GM12878 (cell line): Measurements from ENCODE around the gene ZC3H15. TPM values are rescaled to one million over a fixed set of nuclear protein-coding genes. Genes with fewer than 3 reads are reported as not detected.

Experiments
- ATAC-seq: fragments of 200-7000 bp; cut with Tn5 transposase; 3 replicates; pipeline ENCODE4 v1.9.1; 2020; ENCODE audit warnings: mild to moderate bottlenecking, moderate library complexity
- Bru-seq: library from RNA; stranded (reverse); fragments of 400-500 nt; gene quantifications from one replicate; lab custom pipeline; 2021; lab: Mats Ljungman, UMichigan
- BruChase-seq, 2 experiments: library from RNA; stranded (reverse); fragments of 400-500 nt; gene quantifications; one replicate each; lab custom pipeline; 2021; lab: Mats Ljungman, UMichigan
- BruUV-seq: library from RNA; stranded (reverse); fragments of 400-500 nt; replicated peaks from 2 replicates; lab custom pipeline; 2021; lab: Mats Ljungman, UMichigan
- CTCF ChIA-PET: fragments of 300-600 bp; sonication (Branson Sonifier 250); formaldehyde crosslinking; extraction: SDS; loops from one replicate; lab custom pipeline; 2021; ENCODE audit warnings: inconsistent platforms; lab: Yijun Ruan, JAX
- POLR2A ChIA-PET: fragments of 350-600 bp; formaldehyde crosslinking; extraction: SDS; loops from one replicate; lab custom pipeline; 2021; ENCODE audit warnings: inconsistent platforms; lab: Charles Lee
- RAD21 ChIA-PET: fragments of 300-600 bp; sonication (Branson Sonifier 250); formaldehyde crosslinking; loops from one replicate; lab custom pipeline; 2023; ENCODE audit warnings: antibody characterized with exemption; ENCODE audit not compliant: unreplicated experiment; lab: Charles Lee
- SMC1A ChIA-PET: fragments of 300-600 bp; sonication (Branson Sonifier 250); formaldehyde crosslinking; loops from one replicate; lab custom pipeline; 2023; ENCODE audit not compliant: unreplicated experiment, uncharacterized antibody; lab: Charles Lee
- DNase-seq: peaks from one replicate; pipeline ENCODE4 v3.0.0-alpha.2; 2011; ENCODE audit warnings: low read depth, low spot score
- FAIRE-seq: peaks from 3 replicates; lab custom pipeline; 2011; peaks lifted over from hg19 to GRCh38; lab: Jason Lieb, UNC
- H2AFZ ChIP-seq: 2 replicates; pipeline ENCODE4 v1.6.0; 2011; ENCODE audit warnings: low read depth, low read length, control low read depth; ENCODE audit not compliant: control insufficient read depth
- H3K27ac ChIP-seq: 2 replicates; pipeline ENCODE4 v1.5.1; 2011; ENCODE audit warnings: control low read depth; ENCODE audit not compliant: control insufficient read depth, insufficient read depth
- H3K27me3 ChIP-seq, 2 experiments: replicated peaks in 1 of 2; 2 replicates each; pipeline versions ENCODE4 v1.6.0 to v1.6.1; 2011; ENCODE audit warnings: low read length in 1 of 2; ENCODE audit not compliant: control insufficient read depth in 2 of 2, insufficient read depth in 2 of 2
- H3K36me3 ChIP-seq, 2 experiments: 2 replicates each; pipeline ENCODE4 v1.5.1; 2011; ENCODE audit warnings: low read length in 1 of 2; ENCODE audit not compliant: control insufficient read depth in 2 of 2, insufficient read depth in 2 of 2
- H3K4me1 ChIP-seq: 2 replicates; pipeline ENCODE4 v1.6.1; 2011; ENCODE audit warnings: mild to moderate bottlenecking, low read length, moderate library complexity, mixed read lengths; ENCODE audit not compliant: control insufficient read depth, insufficient read depth
- H3K4me2 ChIP-seq: 2 replicates; pipeline ENCODE4 v1.6.0; 2011; ENCODE audit warnings: control low read depth; ENCODE audit not compliant: control insufficient read depth, insufficient read depth
- H3K4me3 ChIP-seq: fragments of 200-600 bp; sonication (generic); 2 replicates; pipeline ENCODE4 v1.5.1; 2016
- H3K79me2 ChIP-seq: 2 replicates; pipeline ENCODE4 v1.6.0; 2011; ENCODE audit warnings: low read length; ENCODE audit not compliant: control insufficient read depth, insufficient read depth
- H3K9ac ChIP-seq: 2 replicates; pipeline ENCODE4 v1.8.0; 2011; ENCODE audit warnings: low read length, control low read depth, mixed read lengths; ENCODE audit not compliant: control insufficient read depth, insufficient read depth
- H3K9me3 ChIP-seq: replicated peaks from 3 replicates; pipeline ENCODE4 v1.5.1; 2011; ENCODE audit warnings: mild to moderate bottlenecking, low read length; ENCODE audit not compliant: control insufficient read depth, insufficient read depth
- H4K20me1 ChIP-seq: 2 replicates; pipeline ENCODE4 v1.6.0; 2011; ENCODE audit not compliant: control insufficient read depth, insufficient read depth
- BACH1 ChIP-seq: fragments of 450-650 bp; IDR thresholded peaks from 2 replicates; pipeline ENCODE4 v1.6.1; 2017; ENCODE audit warnings: mild to moderate bottlenecking, borderline replicate concordance
- BHLHE40 ChIP-seq, 2 experiments: fragments of 450-650 bp in 1 of 2; IDR thresholded peaks; 2 replicates each; pipeline ENCODE4 v1.6.1; 2011 to 2017; ENCODE audit warnings: low read depth in 2 of 2, borderline replicate concordance in 1 of 2, improper control_type of control experiment in 1 of 2, low read length in 1 of 2, mild to moderate bottlenecking in 1 of 2
- CHD4 ChIP-seq: fragments of 200-600 bp; sonication (generic); IDR thresholded peaks from 2 replicates; pipeline ENCODE4 v1.6.1; 2016; ENCODE audit warnings: mild to moderate bottlenecking
- CTCF ChIP-seq, 3 experiments: IDR thresholded peaks in 2 of 3; conservative IDR thresholded peaks in 1 of 3; 2 replicates each; pipeline ENCODE4 v1.5.1; 2011; ENCODE audit warnings: low read depth in 3 of 3, low read length in 3 of 3, mild to moderate bottlenecking in 3 of 3, control low read depth in 2 of 3, moderate library complexity in 2 of 3, inconsistent platforms in 1 of 3, mixed read lengths in 1 of 3; ENCODE audit not compliant: control insufficient read depth in 2 of 3, insufficient read depth in 1 of 3; ENCODE audit errors: extremely low read depth in 1 of 3
- HDAC2 ChIP-seq: fragments of 200-600 bp; sonication (generic); IDR thresholded peaks from 2 replicates; pipeline ENCODE4 v1.6.1; 2017
- PAX5 ChIP-seq: IDR thresholded peaks from 2 replicates; pipeline ENCODE4 v1.6.1; 2011; ENCODE audit warnings: low read depth, low read length, borderline replicate concordance
- WRNIP1 ChIP-seq: IDR thresholded peaks from 2 replicates; pipeline ENCODE4 v1.6.1; 2011; ENCODE audit warnings: low read depth, low read length, improper control_type of control experiment, borderline replicate concordance
- ZNF207 ChIP-seq: fragments of 450-650 bp; IDR thresholded peaks from 2 replicates; pipeline ENCODE4 v1.6.1; 2014; ENCODE audit warnings: antibody characterized with exemption, mild to moderate bottlenecking, borderline replicate concordance
- ZNF622 ChIP-seq: fragments of 450-650 bp; IDR thresholded peaks from 2 replicates; pipeline ENCODE4 v1.6.1; 2017; ENCODE audit warnings: mild to moderate bottlenecking, inconsistent platforms
- WGBS: methylation state at CpG from one replicate; pipeline ENCODE4 v1.1.6; 2016; ENCODE audit warnings: low lambda C conversion rate; ENCODE audit not compliant: insufficient replicate concordance, insufficient coverage; ENCODE audit errors: missing lambda C conversion rate; 5-methylcytosine and 5-hydroxymethylcytosine counted together
- in situ Hi-C: fragments of 300-500 bp; cut with MboI; formaldehyde crosslinking; loops from 9 replicates; pipeline ENCODE4 v1.14.3; 2018; ENCODE audit warnings: mixed read lengths
- intact Hi-C: fragments of 100-400 bp; cut with micrococcal nuclease; formaldehyde crosslinking; loops from one replicate; pipeline ENCODE4 v1.14.2; 2022; ENCODE audit not compliant: unreplicated experiment
- long read RNA-seq, 2 experiments: library from polyadenylated mRNA; unstranded; transcript quantifications; one replicate each; pipeline ENCODE4 v2.0.0, GENCODE V29; 2019 to 2020
- polyA minus RNA-seq, 3 experiments: library from RNA; depleted of rRNA, polyadenylated mRNA; stranded (reverse); fragments of >200 nt; gene quantifications; 2 replicates each; pipeline ENCODE4 v1.2.3, GENCODE V29; 2011
- polyA plus RNA-seq, 11 experiments: library from polyadenylated mRNA; depleted of rRNA in 4 of 11; unstranded in 6 of 11; stranded (reverse) in 5 of 11; fragments of >200 nt; fragmentation: Nextera tagmentation in 4 of 11; fragmentation: Illumina TruSeq in 1 of 11; extraction: Ambion mirVana in 4 of 11; extraction: Trizol in 1 of 11; gene quantifications; 1 replicate in 1 of 11; 2 replicates in 10 of 11; pipeline versions ENCODE4 v1.2.1 to v1.2.3, GENCODE V29; 2011 to 2016; ENCODE audit warnings: inconsistent platforms in 2 of 11, missing spikeins in 2 of 11, low read depth in 1 of 11
- total RNA-seq, 4 experiments: library from RNA; depleted of rRNA in 3 of 4; stranded (reverse); fragments of >200 nt in 3 of 4; fragmentation: Illumina TruSeq in 1 of 4; extraction: Trizol in 1 of 4; gene quantifications; 2 replicates each; pipeline versions ENCODE4 v1.2.1 to v1.2.3, GENCODE V29; 2013 to 2021
- TF ChIP-seq, protein P1 (sequence below): fragments of 450-650 bp; formaldehyde crosslinking; IDR thresholded peaks from 2 replicates; pipeline ENCODE4 v1.4.0; 2020; ENCODE audit warnings: mild to moderate bottlenecking, moderate library complexity

Gene ZC3H15
- total RNA-seq (2013; cell fraction: nucleolus; rRNA removed), result 77.2 and 90.4 TPM in 2 replicates
- total RNA-seq (2014; rRNA removed) (51.5 and 58.4 TPM in 2 replicates), total RNA-seq (2014; rRNA removed; fragmentation: Illumina TruSeq; extraction: Trizol) (122 and 123 TPM in 2 replicates), total RNA-seq (2021) (71.3 and 72.4 TPM in 2 replicates), polyA plus RNA-seq (2011; rRNA removed) (128 and 193 TPM in 2 replicates), polyA plus RNA-seq (2014; fragmentation: Illumina TruSeq; extraction: Trizol) (152 and 199 TPM in 2 replicates), polyA plus RNA-seq (2014; fragmentation: Nextera tagmentation; extraction: Ambion mirVana) (100 to 1,000 TPM; 115 to 122 TPM), polyA plus RNA-seq (2014; rRNA removed) (62.2 and 74.5 TPM in 2 replicates), polyA plus RNA-seq (2016; fragmentation: Nextera tagmentation; extraction: Ambion mirVana) (100 to 1,000 TPM; 131 TPM), polyA minus RNA-seq (2011; rRNA and poly(A)+ RNA removed) (44.8 and 74.0 TPM in 2 replicates), Bru-seq, nascent RNA (percentile 98 among the genes with signal in this experiment), BruChase-seq, experiment 1, labeled RNA remaining after a 6-hour chase (percentile 95 among the genes with signal in this experiment), BruChase-seq, experiment 2, labeled RNA remaining after a 2-hour chase (percentile 96 among the genes with signal in this experiment)
- polyA plus RNA-seq (2011; ENCODE audit: low read depth), result 58.5 TPM
- polyA plus RNA-seq (2011; cell fraction: cytosol; rRNA removed), result 37.1 and 45.1 TPM in 2 replicates
- polyA plus RNA-seq (2011; cell fraction: nucleus; rRNA removed), result 61.2 and 70.1 TPM in 2 replicates
- polyA plus RNA-seq (2012), result 66.6 and 76.4 TPM in 2 replicates
- 37.6 and 38.5 TPM in 2 replicates for polyA minus RNA-seq (2011; cell fraction: cytosol; rRNA and poly(A)+ RNA removed)
- 20.3 and 34.5 TPM in 2 replicates for polyA minus RNA-seq (2011; cell fraction: nucleus; rRNA and poly(A)+ RNA removed)
- long read RNA-seq, experiment 1, transcript ZC3H15-201 (10 exons, 2,138 nt), result major isoform, 71 of 149 reads
- long read RNA-seq, experiment 1, partial matches to known transcripts, result 67 of 149 reads
- long read RNA-seq, experiment 1, other reads (novel, unspliced or antisense), result 11 of 149 reads
- long read RNA-seq, experiment 2, transcript ZC3H15-201 (10 exons, 2,138 nt), result major isoform, 229 of 479 reads
- long read RNA-seq, experiment 2, partial matches to known transcripts, result 237 of 479 reads
- long read RNA-seq, experiment 2, other reads (novel, unspliced or antisense), result 13 of 479 reads

DNA sequence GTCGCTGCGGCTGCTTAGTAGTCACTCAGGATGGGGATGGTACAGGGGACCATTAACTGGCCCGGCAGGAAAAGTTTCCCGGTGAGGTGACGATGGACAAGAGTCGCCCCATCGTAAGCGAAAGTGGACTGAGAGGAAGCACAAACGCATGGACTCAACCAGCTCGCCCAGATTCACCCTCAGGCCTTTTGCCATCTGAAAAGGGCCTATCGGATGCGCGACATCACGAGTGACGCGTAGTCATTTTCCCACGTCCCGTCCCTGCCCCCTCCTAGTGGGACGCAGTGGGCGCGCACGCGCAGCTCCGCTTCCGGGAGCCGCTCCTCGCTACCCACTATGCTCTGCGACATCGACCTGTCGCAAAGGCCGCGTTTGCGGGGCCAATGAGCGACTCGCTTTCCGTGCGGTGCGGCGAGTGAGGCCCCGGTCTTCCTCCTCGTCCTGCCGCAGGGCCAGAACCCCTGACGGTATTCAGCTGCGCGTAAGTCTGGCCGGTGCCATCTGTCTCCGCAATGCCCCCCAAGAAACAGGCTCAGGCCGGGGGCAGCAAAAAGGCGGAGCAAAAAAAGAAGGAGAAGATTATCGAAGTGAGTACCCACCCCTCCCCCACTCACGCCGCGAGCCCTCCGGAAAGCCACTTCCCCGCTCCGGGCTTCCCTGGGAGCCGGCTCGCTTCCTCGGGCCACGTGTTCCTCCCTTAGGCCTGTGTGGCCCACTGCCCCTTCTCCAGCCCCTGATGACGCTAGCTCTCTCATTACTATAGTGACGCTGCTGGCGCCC is at the start of gene ZC3H15:
ZC3H15 (plus strand) TSS at position 390 of the 780 bp plus-strand sequence; CDS start at position 513, 123 bp downstream.
- Histone ChIP-seq H3K9me3 (no peaks in the 10 kb centered on the region), H3K27ac (peak within 1 kb of the TSS; percentile 97), H4K20me1 (0 out of 2 replicates have a peak, but pooled peaks cover 2% of the 10 kb centered on the region), H3K36me3 (peaks cover 0 to 3% of the 10 kb centered on the region in 2 experiments; a peak in 1 of 4 replicates), H3K4me3 (peak within 1 kb of the TSS; percentile 86), H3K9ac (peak within 1 kb of the TSS; percentile 97), H3K4me1 (0 out of 2 replicates have a peak, but pooled peaks cover 4% of the 10 kb centered on the region), H3K4me2 (peak within 1 kb of the TSS; percentile 87), H3K27me3 (no peaks in the 10 kb centered on the region), H3K79me2 (peaks cover 81% of the 10 kb centered on the region), H2AFZ (peak within 1 kb of the TSS; percentile 95)
- ChIA-PET RAD21 (interaction anchor here (0.8 to 1.6 kb wide), 3 partner anchors 12 to 1276 kb away, joined by 3 to 5 read pairs (median 3); no protein-coding TSS in a partner anchor), CTCF (interaction anchor here (0.7 to 2.2 kb wide), 4 partner anchors 18 to 156 kb away, joined by 3 to 14 read pairs (median 4); no protein-coding TSS in a partner anchor), SMC1A (interaction anchor here (0.9 to 11.7 kb wide), 4 partner anchors 17 to 155 kb away, joined by 3 to 56 read pairs (median 4); no protein-coding TSS in a partner anchor), POLR2A (interaction anchor here (0.7 to 2.4 kb wide), 5 partner anchors 10 to 177 kb away, joined by 3 to 9 read pairs (median 3); partner anchors contain the start of gene ITGAV)
- in situ Hi-C loops, result loop anchor here (25.0 kb wide), 1 partner anchor 976 kb away; no protein-coding TSS in a partner anchor
- intact Hi-C loops, result no loop called here
- WGBS, result under 1% methylated on average over 63 of the region's 63 CpGs
- no TSS peak for BruUV-seq
- peak; percentile 97 for FAIRE-seq
- ATAC-seq, result peak; percentile 79
- peak; percentile 97 for DNase-seq
- TF ChIP-seq PAX5, result peak; percentile 42; the same call in 1 of the 2 replicates
- TF ChIP-seq BACH1, result peak; percentile 48
- TF ChIP-seq CHD4, result no peak
- no peak; the same call in 1 of the 2 replicates for TF ChIP-seq WRNIP1
- no peak for TF ChIP-seq CTCF (IDR thresholded peaks at IDR 0.05 in 2 of 3, conservative IDR thresholded peaks at IDR 0.05 in 1 of 3; ENCODE audit: control insufficient read depth in 2 of 3, extremely low read depth in 1 of 3, insufficient read depth in 1 of 3, low read depth in 3 of 3, low read length in 3 of 3)
- TF ChIP-seq BHLHE40 (IDR thresholded peaks at IDR 0.05; ENCODE audit: borderline replicate concordance in 1 of 2, low read depth in 2 of 2, low read length in 1 of 2), result peak; percentile 5 to 66; a peak in 3 of 4 replicates
- TF ChIP-seq, protein P1, sequence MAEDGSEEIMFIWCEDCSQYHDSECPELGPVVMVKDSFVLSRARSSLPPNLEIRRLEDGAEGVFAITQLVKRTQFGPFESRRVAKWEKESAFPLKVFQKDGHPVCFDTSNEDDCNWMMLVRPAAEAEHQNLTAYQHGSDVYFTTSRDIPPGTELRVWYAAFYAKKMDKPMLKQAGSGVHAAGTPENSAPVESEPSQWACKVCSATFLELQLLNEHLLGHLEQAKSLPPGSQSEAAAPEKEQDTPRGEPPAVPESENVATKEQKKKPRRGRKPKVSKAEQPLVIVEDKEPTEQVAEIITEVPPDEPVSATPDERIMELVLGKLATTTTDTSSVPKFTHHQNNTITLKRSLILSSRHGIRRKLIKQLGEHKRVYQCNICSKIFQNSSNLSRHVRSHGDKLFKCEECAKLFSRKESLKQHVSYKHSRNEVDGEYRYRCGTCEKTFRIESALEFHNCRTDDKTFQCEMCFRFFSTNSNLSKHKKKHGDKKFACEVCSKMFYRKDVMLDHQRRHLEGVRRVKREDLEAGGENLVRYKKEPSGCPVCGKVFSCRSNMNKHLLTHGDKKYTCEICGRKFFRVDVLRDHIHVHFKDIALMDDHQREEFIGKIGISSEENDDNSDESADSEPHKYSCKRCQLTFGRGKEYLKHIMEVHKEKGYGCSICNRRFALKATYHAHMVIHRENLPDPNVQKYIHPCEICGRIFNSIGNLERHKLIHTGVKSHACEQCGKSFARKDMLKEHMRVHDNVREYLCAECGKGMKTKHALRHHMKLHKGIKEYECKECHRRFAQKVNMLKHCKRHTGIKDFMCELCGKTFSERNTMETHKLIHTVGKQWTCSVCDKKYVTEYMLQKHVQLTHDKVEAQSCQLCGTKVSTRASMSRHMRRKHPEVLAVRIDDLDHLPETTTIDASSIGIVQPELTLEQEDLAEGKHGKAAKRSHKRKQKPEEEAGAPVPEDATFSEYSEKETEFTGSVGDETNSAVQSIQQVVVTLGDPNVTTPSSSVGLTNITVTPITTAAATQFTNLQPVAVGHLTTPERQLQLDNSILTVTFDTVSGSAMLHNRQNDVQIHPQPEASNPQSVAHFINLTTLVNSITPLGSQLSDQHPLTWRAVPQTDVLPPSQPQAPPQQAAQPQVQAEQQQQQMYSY (CRISPR knock-in tag), result no peak
- TF ChIP-seq HDAC2, result no peak
- TF ChIP-seq ZNF622, result no peak
- TF ChIP-seq ZNF207, result no peak; the same call in 1 of the 2 replicates
